GM19043 (cell line): ENCODE measurements around the gene TBATA.

Source experiments
- ATAC-seq: cut with Tn5 transposase; IDR thresholded peaks from one replicate; pipeline ENCODE4 v1.9.1; 2021; ENCODE audit warnings: low read depth; ENCODE audit not compliant: unreplicated experiment

Gene TBATA

DNA sequence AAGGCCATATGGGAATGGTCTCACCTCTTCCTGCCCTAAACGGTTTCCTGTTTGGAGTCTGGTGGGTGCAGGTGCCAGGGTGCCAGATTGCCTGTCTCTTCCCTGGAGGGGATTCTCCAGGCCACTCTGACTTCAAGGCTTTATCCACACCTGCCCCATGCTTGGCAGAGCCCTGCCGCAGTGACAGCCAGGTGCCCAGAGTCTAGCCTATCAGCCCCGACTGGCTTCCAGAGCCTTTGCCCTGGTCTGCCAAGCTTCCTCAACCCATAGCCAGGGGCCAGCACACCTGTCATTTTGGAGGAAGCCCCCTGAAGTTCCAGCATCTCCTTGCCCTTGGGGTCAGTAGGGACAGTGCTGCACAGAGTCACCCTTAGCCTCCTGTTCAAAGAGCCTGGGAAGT lies 21.6 kb downstream of the TBATA start:
- no peak for ATAC-seq

GRCh38 chr10:70762441-70763175 lies 22.6 kb downstream of the TBATA start:
- ATAC-seq = no peak

DNA sequence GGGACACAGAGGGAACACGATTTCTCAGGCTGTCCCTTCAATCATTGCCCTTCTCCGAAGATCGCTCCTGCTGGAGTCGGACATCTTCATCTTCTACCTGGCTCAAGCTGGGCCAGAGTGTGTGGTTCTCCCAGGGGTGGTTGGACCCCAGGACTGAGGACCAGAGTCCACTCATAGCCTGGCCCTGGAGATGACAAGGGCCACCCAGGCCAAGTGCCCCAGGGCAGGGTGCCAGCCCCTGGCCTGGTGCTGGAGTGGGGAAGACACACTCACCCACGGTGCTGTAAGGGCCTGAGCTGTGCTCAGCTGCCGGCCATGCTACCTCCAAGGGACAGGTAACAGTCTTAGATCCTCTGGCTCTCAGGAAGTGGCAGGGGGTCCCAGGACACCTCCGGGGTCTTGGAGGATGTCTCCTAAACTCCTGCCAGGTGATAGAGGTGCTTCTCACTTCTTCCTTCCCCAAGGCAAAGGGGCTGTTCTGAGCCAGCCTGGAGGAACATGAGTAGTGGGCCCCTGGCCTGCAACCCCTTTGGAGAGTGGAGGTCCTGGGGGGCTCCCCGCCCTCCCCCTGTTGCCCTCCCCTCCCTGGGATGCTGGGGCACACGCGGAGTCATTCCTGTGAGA lies 23.3 kb downstream of the TBATA start:
- ATAC-seq = no peak

DNA sequence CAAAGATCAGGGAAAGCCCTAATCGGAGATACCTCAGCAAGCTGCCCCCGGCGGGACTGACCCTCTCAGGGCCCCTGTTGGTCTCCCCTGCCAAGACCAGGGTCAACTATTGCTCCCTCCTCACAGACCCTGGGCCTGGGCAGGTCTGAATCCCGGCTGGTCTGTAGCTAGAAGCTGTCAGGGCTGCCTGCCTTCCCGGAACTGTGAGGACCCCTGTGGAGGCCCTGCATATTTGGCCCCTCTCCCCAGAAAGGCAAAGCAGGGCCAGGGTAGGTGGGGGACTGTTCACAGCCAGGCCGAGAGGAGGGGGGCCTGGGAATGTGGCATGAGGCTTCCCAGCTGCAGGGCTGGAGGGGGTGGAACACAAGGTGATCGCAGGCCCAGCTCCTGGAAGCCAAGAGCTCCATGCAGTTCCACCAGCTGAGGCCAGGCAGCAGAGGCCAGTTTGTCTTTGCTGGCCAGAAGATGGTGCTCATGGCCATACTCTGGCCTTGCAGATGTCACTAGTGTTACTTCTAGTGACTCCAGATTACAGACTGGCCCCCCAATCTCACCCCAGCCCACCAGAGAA lies 24.1 kb downstream of the TBATA start:
- ATAC-seq = no peak

DNA sequence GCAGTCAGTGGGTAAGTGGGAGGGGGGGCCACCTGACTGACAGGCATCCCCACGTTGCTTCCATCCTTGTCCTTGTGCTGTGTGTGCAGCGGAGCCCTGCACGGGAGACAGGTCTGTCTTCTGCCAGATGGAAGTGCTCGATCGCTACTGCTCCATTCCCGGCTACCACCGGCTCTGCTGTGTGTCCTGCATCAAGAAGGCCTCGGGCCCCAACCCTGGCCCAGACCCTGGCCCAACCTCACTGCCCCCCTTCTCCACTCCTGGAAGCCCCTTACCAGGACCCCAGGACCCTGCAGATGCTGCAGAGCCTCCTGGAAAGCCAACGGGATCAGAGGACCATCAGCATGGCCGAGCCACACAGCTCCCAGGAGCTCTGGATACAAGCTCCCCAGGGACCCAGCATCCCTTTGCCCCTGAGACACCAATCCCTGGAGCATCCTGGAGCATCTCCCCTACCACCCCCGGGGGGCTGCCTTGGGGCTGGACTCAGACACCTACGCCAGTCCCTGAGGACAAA lies 24.8 kb downstream of the TBATA start:
- ATAC-seq = no peak

DNA sequence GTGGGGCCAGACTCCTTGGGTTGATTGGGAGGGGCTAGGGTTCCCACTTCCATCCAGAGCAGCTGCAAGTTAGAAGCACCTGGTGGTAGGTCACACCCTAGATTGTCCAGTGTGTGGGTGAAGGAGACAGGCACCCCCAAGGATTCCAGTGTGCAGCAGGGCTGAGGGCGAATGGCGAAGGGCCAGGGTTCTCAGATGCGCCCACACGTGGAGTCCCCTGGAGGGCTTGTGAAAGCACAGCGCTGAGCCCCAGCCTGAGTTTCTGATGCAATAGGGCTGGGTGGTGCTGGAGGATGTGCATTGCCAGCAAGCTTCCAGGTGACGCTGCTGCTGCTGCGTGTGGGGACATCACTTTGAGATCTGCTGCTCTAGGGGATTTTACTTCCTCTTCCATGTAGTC lies 25.4 kb downstream of the TBATA start:
- ATAC-seq = no peak

GRCh38 chr10:70758757-70759514 lies 26.2 kb downstream of the TBATA start:
- ATAC-seq = no peak

- no peak for ATAC-seq
Observed at GRCh38 chr10:70757856-70758255, 27.3 kb downstream of the TBATA start.

DNA sequence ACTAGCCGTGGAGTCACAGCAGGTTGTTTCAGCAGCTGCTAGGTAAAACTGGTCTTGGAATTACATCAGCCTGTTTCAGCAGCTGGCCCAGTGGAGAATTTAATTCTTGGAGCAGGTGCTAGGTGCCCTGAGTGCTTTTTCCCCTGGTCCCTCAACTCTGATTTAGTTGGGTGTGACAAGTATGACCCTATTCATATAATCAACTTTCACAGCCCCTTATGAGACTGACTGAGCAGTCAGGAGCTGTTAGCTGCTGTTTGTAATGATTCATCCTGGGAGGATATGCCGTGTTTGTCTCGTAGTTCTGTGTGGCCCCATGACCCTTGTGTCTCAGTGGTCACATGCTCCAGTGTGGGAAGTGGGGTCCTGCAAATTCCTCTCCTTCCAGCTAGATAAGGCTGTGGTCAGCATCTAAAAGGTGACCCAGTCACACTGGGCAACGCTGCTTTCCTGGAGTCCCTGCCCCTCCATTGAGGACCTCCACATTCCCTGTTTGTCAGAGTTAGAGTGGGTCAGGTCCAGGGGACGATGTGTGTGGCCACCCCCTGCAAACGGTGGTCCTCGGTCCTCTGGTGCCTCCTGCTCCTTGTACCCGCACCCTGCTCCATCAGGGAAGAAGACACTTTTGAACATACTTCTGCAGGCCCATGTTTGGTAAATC lies 28.3 kb downstream of the TBATA start:
- ATAC-seq = no peak

- no peak for ATAC-seq
Observed at GRCh38 chr10:70753841-70754621, 31.1 kb downstream of the TBATA start.

GRCh38 chr10:70753026-70753663 lies 32.0 kb downstream of the TBATA start:
- no peak for ATAC-seq

GRCh38 chr10:70752571-70752970 lies 32.6 kb downstream of the TBATA start:
- no peak for ATAC-seq

GRCh38 chr10:70751991-70752390 lies 33.2 kb downstream of the TBATA start:
- ATAC-seq = no peak

DNA sequence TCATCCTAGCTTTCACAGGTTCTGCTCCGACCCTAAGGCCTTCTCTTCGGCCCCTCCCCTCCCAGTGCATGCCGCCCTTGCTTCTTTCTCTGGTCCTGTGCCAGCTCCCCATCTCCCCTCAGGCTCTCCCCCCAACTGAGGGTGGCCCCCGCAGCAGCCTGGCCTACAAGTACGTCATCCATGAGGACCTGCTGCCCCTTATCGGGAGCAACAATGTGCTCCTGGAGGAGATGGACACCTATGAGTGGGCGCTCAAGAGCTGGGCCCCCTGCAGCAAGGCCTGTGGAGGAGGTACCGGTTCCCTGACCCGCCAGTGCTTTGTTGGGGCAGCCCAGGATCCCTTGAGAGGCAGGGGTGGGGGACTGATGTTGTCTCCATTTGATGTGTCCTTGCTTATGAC lies 33.8 kb downstream of the TBATA start:
- no peak for ATAC-seq

- no peak for ATAC-seq
Observed at GRCh38 chr10:70750156-70750703, 34.9 kb downstream of the TBATA start.

GRCh38 chr10:70749756-70750155 lies 35.4 kb downstream of the TBATA start:
- ATAC-seq = no peak

- ATAC-seq = no peak
Observed at GRCh38 chr10:70748801-70749573, 36.2 kb downstream of the TBATA start.

GRCh38 chr10:70748305-70748704 lies 36.9 kb downstream of the TBATA start:
- ATAC-seq = no peak
